Measurements from ENCODE around the gene RLF.

DNA sequence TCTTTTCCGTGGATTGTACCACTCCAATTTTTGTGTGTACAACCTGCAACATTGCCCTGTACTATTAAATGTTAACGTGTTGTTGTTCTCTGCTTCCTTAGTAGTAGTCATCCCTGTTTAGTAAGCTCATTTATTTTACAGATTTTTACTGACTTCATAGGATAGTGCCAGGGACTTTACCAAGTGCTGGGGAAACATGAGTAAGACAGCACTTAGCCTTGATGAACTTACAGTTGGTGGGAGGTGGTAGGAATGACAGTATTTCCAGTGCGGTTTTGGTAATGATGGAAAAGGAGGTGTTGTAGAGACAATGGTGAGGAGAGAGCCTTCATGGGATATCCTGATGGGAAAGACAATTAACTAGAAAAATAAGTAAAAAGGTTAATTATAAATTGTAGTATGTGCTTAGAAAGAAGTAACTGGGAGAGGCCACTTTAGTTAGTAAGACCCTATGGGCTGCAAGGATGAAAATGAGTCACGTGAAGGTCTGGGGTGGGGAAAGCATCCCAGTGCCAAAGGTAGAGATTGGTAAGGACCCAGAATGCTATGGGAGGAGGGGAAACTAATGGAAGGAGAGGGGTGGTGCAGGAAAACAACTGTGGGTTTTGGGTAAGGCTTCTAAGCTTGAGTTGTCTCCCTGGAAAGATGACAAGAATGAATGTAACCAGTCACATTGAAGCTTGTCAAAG, 1.7 kb downstream of the RLF start:
- TF ChIP-seq, protein P1, sequence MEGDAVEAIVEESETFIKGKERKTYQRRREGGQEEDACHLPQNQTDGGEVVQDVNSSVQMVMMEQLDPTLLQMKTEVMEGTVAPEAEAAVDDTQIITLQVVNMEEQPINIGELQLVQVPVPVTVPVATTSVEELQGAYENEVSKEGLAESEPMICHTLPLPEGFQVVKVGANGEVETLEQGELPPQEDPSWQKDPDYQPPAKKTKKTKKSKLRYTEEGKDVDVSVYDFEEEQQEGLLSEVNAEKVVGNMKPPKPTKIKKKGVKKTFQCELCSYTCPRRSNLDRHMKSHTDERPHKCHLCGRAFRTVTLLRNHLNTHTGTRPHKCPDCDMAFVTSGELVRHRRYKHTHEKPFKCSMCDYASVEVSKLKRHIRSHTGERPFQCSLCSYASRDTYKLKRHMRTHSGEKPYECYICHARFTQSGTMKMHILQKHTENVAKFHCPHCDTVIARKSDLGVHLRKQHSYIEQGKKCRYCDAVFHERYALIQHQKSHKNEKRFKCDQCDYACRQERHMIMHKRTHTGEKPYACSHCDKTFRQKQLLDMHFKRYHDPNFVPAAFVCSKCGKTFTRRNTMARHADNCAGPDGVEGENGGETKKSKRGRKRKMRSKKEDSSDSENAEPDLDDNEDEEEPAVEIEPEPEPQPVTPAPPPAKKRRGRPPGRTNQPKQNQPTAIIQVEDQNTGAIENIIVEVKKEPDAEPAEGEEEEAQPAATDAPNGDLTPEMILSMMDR (IDR thresholded peaks at IDR 0.05), result no peak
- no peak for TF ChIP-seq POLR2A (IDR thresholded peaks at IDR 0.05)

Measured in body of pancreas (tissue), 4 donors.